ENCODE results near the gene MMP2. TPM values are rescaled to one million over a fixed set of nuclear protein-coding genes. Genes with fewer than 3 reads are reported as not detected.

Gene MMP2
- total RNA-seq, 1 experiment from 2014 or later: 73.6 TPM

- no peak for DNase-seq (ENCODE audit: low read depth)
These were observed 13.9 kb downstream of the MMP2 start for GRCh38 chr16:55492756-55493380.

GRCh38 chr16:55494994-55495421, 16.0 kb downstream of the MMP2 start:
- DNase-seq (ENCODE audit: low read depth): peak; percentile 76

- no peak for DNase-seq (ENCODE audit: low read depth)
These were observed 16.8 kb downstream of the MMP2 start for GRCh38 chr16:55495616-55496289.

- DNase-seq (ENCODE audit: low read depth): no peak
These were observed 17.6 kb downstream of the MMP2 start for GRCh38 chr16:55496509-55497145.

- no peak for DNase-seq (ENCODE audit: low read depth)
These were observed 18.6 kb downstream of the MMP2 start for GRCh38 chr16:55497558-55497957.

- no peak for DNase-seq (ENCODE audit: low read depth)
These were observed 19.1 kb downstream of the MMP2 start for GRCh38 chr16:55498101-55498500.

GRCh38 chr16:55499281-55499680, 20.3 kb downstream of the MMP2 start:
- DNase-seq (ENCODE audit: low read depth): no peak

- peak; percentile 96 for DNase-seq (ENCODE audit: low read depth)
These were observed 21.0 kb downstream of the MMP2 start for GRCh38 chr16:55499951-55500529.

- DNase-seq (ENCODE audit: low read depth): no peak
These were observed 21.6 kb downstream of the MMP2 start for GRCh38 chr16:55500530-55501011.

GRCh38 chr16:55501549-55502322, 22.7 kb downstream of the MMP2 start:
- DNase-seq (ENCODE audit: low read depth): no peak

- DNase-seq (ENCODE audit: low read depth): peak; percentile 42
These were observed 23.9 kb downstream of the MMP2 start for GRCh38 chr16:55502801-55503366.

GRCh38 chr16:55503726-55504550, 24.9 kb downstream of the MMP2 start:
- no peak for DNase-seq (ENCODE audit: low read depth)

- no peak for DNase-seq (ENCODE audit: low read depth)
These were observed 26.5 kb downstream of the MMP2 start for GRCh38 chr16:55505333-55506015.

GRCh38 chr16:55506083-55506482, 27.1 kb downstream of the MMP2 start:
- DNase-seq (ENCODE audit: low read depth): no peak

- no peak for DNase-seq (ENCODE audit: low read depth)
These were observed 27.7 kb downstream of the MMP2 start for GRCh38 chr16:55506708-55507107.

- no peak for DNase-seq (ENCODE audit: low read depth)
These were observed 29.4 kb downstream of the MMP2 start for GRCh38 chr16:55508271-55508921.

- peak; percentile 78 for DNase-seq (ENCODE audit: low read depth)
These were observed 30.2 kb downstream of the MMP2 start, which contains the start of gene LPCAT2 for GRCh38 chr16:55508941-55509931. Gene LPCAT2 (plus strand): TSS chr16:55509072. CDS start chr16:55509182, 110 bp downstream.

Measured in HT1080 (cell line).